Fibroblast of pulmonary artery (primary cell): ENCODE results near the gene TOM1L2.

Experiments used
- DNase-seq: peaks from one replicate; pipeline ENCODE4 v3.0.0-alpha.2; 2010; ENCODE audit warnings: low read depth
- H3K4me3 ChIP-seq: replicated peaks from 2 replicates; pipeline ENCODE4 v1.5.1; 2011; ENCODE audit warnings: low read depth, mild to moderate bottlenecking, control low read depth, low read length, moderate library complexity
- CTCF ChIP-seq: IDR thresholded peaks from 2 replicates; pipeline ENCODE4 v1.5.1; 2011; ENCODE audit warnings: mild to moderate bottlenecking, control low read depth, low read length, inconsistent platforms; ENCODE audit errors: missing control alignments

The TOM1L2 gene

GRCh38 chr17:17950347-17950746, 21.9 kb downstream of the TOM1L2 start:
- H3K4me3 ChIP-seq = no peak overlapping the region

DNA sequence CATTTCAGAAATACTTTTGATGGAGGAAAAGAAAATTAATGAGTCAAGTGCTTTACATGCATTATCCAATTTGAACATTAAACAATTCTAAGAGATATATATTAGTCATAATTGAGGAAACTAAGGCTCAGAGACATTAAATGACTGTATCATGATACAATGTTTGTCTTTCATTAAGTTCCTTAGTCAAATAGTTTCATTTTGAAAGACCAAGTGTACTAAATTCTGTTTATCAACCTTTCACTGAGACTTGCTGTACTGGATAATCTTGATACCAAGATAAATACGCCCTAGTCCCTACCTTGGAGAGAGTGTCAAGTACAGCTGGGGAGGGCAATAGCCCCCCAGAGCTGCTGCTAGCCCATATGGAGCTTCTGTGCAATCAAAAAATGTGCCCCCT, 24.2 kb downstream of the TOM1L2 start:
- H3K4me3 ChIP-seq = no peak overlapping the region
- no peak for TF ChIP-seq CTCF
- DNase-seq = no peak

More at GRCh38 chr17:17950347-17950746, 21.9 kb downstream of the TOM1L2 start:
- no peak for DNase-seq
- no peak for TF ChIP-seq CTCF

DNA sequence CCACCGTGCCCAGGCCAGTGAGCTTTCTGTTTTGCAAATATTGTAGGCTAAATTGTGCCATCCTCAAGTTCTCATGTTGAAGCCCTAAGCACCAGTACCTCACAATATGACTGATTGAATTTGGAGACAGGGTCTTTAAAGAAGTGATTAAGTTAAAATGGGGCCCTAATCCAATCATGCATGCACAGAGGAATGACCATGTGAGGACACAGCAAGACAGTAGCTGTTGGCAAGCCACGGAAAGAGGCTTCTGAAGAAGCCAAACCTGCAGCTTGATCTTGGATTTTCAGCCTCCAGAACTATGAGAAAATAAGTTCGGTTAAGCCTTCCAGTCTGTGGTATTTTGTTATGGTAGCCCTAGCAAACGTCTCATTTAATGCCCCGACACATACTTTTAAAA, 24.9 kb downstream of the TOM1L2 start:
- no peak for DNase-seq
- no peak for TF ChIP-seq CTCF
- no peak overlapping the region for H3K4me3 ChIP-seq

DNA sequence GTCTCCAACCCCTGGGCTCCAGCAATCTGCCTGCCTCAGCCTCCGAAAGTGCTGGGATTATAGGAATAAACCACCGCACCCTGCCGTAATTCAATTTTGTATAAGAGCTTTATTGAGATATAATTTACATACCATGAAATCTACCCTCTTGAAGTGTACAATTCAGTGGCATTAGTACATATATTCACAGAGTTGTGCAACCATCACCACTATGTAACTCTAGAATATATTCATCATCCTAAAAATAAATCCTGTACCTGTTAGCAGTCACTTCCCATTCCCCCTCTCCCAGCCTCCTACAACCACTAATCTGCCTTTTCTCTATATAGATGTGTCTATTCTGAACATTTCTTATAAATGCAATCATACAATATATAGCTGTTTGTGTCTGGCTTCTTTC, 26.1 kb downstream of the TOM1L2 start:
- no peak for DNase-seq
- no peak for TF ChIP-seq CTCF
- H3K4me3 ChIP-seq = no peak overlapping the region

DNA sequence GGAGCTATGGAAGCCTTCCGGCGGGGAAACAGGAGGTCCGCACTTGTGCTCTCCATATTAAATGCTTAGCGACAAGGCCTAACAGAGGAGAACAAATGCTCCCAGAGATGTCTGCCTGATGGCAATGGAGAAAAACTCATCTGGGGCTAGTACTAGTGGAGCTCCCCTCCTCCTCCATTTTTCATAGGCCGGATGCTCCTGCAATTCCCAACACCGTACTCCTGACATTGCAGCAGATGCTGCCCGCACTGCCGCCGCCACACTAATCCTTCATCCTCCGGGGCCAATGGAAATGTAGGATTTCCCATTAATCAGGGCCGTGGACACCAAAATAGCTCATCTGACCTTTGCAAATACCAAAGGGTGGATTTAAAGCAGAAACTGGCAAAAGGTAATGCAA, 27.5 kb downstream of the TOM1L2 start:
- TF ChIP-seq CTCF = no peak
- DNase-seq = no peak
- H3K4me3 ChIP-seq = no peak overlapping the region

- TF ChIP-seq CTCF = no peak
- no peak overlapping the region for H3K4me3 ChIP-seq
- no peak for DNase-seq
Observed at GRCh38 chr17:17944242-17944641, 28.0 kb downstream of the TOM1L2 start.

DNA sequence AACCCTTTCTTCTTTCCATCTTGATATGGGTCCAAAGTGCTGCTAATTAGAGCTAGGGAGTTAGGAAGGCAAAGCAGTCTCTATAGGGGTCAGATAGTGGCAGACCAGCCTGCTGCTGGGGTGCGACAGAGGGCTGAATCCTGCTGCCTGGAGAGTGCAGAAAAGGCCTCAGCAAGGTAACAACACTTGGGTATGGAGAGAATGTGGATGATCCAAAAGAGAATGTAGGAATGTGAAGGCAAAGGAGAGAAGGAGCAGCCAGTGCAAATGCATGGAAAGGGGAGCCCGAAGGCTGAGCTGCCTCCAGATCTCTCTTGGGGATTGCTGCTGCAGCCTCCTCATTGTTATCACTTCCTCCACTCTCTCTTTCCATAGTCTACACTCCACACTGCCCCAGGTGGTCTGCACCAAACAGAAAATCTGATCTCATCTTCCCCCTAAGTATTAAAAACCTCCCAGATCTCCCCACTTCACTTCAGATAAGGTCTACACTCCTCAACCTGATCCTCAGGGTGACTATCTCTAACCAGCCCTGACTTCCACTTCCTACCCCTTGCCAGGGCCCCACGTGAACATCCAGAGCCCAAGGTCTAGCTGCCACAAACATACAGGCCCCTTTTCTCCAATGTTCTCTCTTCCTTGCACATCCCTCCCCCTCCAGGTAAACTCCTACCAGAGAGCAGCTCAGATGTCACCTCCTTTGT, 28.8 kb downstream of the TOM1L2 start:
- no peak for TF ChIP-seq CTCF
- H3K4me3 ChIP-seq = no peak overlapping the region
- DNase-seq = no peak
